ENCODE data around the gene PRXL2A.
"Not testable (repeated sequence)": the region's sequence is repeated elsewhere in the genome, so short reads cannot be mapped to it uniquely, and the experiment has no call there.

Gene PRXL2A

GRCh38 chr10:80462299-80462980, 54.1 kb downstream of the PRXL2A start:
- no peak for DNase-seq

GRCh38 chr10:80462981-80463741, 54.8 kb downstream of the PRXL2A start:
- peak; percentile 48 for DNase-seq

- DNase-seq = no peak
These were observed 55.5 kb downstream of the PRXL2A start for GRCh38 chr10:80463868-80464267.

GRCh38 chr10:80464557-80465450, 56.5 kb downstream of the PRXL2A start:
- DNase-seq = peak; percentile 55

GRCh38 chr10:80465451-80465835, 57.1 kb downstream of the PRXL2A start:
- no peak for DNase-seq

GRCh38 chr10:80465839-80466590, 57.7 kb downstream of the PRXL2A start:
- no peak for DNase-seq

- no peak for DNase-seq
These were observed 58.5 kb downstream of the PRXL2A start for GRCh38 chr10:80466724-80467326.

GRCh38 chr10:80468002-80468401, 59.7 kb downstream of the PRXL2A start:
- DNase-seq = peak; percentile 56

GRCh38 chr10:80468806-80469421, 60.6 kb downstream of the PRXL2A start:
- peak; percentile 51 for DNase-seq

- DNase-seq = no peak
These were observed 61.9 kb downstream of the PRXL2A start for GRCh38 chr10:80470266-80470665.

GRCh38 chr10:80471001-80471400, 62.6 kb downstream of the PRXL2A start:
- DNase-seq = no peak

GRCh38 chr10:80471715-80472233, 63.4 kb downstream of the PRXL2A start:
- DNase-seq = no peak

GRCh38 chr10:80472234-80473095, 64.1 kb downstream of the PRXL2A start:
- DNase-seq = no peak

- no peak for DNase-seq
These were observed 64.8 kb downstream of the PRXL2A start for GRCh38 chr10:80473096-80473657.

- no peak for DNase-seq
These were observed 65.6 kb downstream of the PRXL2A start for GRCh38 chr10:80473692-80474596.

GRCh38 chr10:80474597-80474910, 66.2 kb downstream of the PRXL2A start:
- DNase-seq = no peak

GRCh38 chr10:80474941-80475340, 66.6 kb downstream of the PRXL2A start:
- DNase-seq = no peak

GRCh38 chr10:80475641-80476040, 67.3 kb downstream of the PRXL2A start:
- not testable (repeated sequence) for DNase-seq

GRCh38 chr10:80476685-80477084, 68.3 kb downstream of the PRXL2A start:
- DNase-seq = no peak
